Measurements from ENCODE around the gene SIM1.

Gene SIM1

GRCh38 chr6:100344761-100345160, 120.0 kb downstream of the SIM1 start:
- Histone ChIP-seq H3K4me3 (replicated peaks; ENCODE audit: insufficient read depth, low read length) (no peak overlapping the region), H3K27ac (replicated peaks) (no peak overlapping the region), H3K27me3 (ENCODE audit: insufficient read depth, poor library complexity, severe bottlenecking) (no peaks in the 10 kb centered on the region)
- no peak for DNase-seq (ENCODE audit: low read depth in 1 of 2, low spot score in 1 of 2)
- TF ChIP-seq SPI1 (IDR thresholded peaks at IDR 0.05; ENCODE audit: borderline replicate concordance, low read depth): no peak
- TF ChIP-seq POLR2AphosphoS5 (IDR thresholded peaks at IDR 0.05; ENCODE audit: low read depth): no peak
- no peak for TF ChIP-seq REST (IDR thresholded peaks at IDR 0.05; ENCODE audit: insufficient replicate concordance, low read depth)
- no peak for TF ChIP-seq GABPA (IDR thresholded peaks at IDR 0.05; ENCODE audit: low read depth)

- DNase-seq (ENCODE audit: low read depth in 1 of 2, low spot score in 1 of 2): no peak
- Histone ChIP-seq H3K27me3 (ENCODE audit: insufficient read depth, poor library complexity, severe bottlenecking) (no peaks in the 10 kb centered on the region), H3K27ac (replicated peaks) (no peak overlapping the region), H3K4me3 (replicated peaks; ENCODE audit: insufficient read depth, low read length) (no peak overlapping the region)
- TF ChIP-seq POLR2AphosphoS5 (IDR thresholded peaks at IDR 0.05; ENCODE audit: low read depth) (no peak), GABPA (IDR thresholded peaks at IDR 0.05; ENCODE audit: low read depth) (no peak), SPI1 (IDR thresholded peaks at IDR 0.05; ENCODE audit: borderline replicate concordance, low read depth) (no peak), REST (IDR thresholded peaks at IDR 0.05; ENCODE audit: insufficient replicate concordance, low read depth) (no peak), CTCF (IDR thresholded peaks at IDR 0.05; ENCODE audit: insufficient read depth, low read length) (no peak)
Measured at GRCh38 chr6:100344321-100344720, 120.4 kb downstream of the SIM1 start.

- DNase-seq (ENCODE audit: low read depth in 1 of 2, low spot score in 1 of 2): peak; percentile 17 to 43
- no peak overlapping the region for H3K4me3 ChIP-seq (replicated peaks; ENCODE audit: insufficient read depth, low read length)
- no peak overlapping the region for H3K27ac ChIP-seq (replicated peaks)
- no peaks in the 10 kb centered on the region for H3K27me3 ChIP-seq (ENCODE audit: insufficient read depth, poor library complexity, severe bottlenecking)
- TF ChIP-seq CTCF (IDR thresholded peaks at IDR 0.05; ENCODE audit: insufficient read depth, low read length) (no peak), SPI1 (IDR thresholded peaks at IDR 0.05; ENCODE audit: borderline replicate concordance, low read depth) (no peak), GABPA (IDR thresholded peaks at IDR 0.05; ENCODE audit: low read depth) (no peak), REST (IDR thresholded peaks at IDR 0.05; ENCODE audit: insufficient replicate concordance, low read depth) (no peak), POLR2AphosphoS5 (IDR thresholded peaks at IDR 0.05; ENCODE audit: low read depth) (no peak)
Measured at GRCh38 chr6:100343316-100344077, 121.2 kb downstream of the SIM1 start.

All from HL-60 (cell line).